Endodermal cell (in vitro differentiated cells): ENCODE results near the gene ADCY3. TPM values are rescaled to one million over a fixed set of nuclear protein-coding genes. Genes with fewer than 3 reads are reported as not detected.

Experiments used
- DNase-seq: peaks from one replicate; pipeline ENCODE4 v3.0.0-alpha.2; 2017
- H3K27ac ChIP-seq: 2 replicates; pipeline ENCODE4 v1.5.1; 2013; ENCODE audit warnings: mild to moderate bottlenecking, low read depth, low read length, moderate library complexity
- H3K27me3 ChIP-seq: 2 replicates; pipeline ENCODE4 v1.6.1; 2013; ENCODE audit warnings: mild to moderate bottlenecking, low read length, moderate library complexity; ENCODE audit not compliant: insufficient read depth, control insufficient read depth, poor library complexity, severe bottlenecking
- H3K36me3 ChIP-seq: 2 replicates; pipeline ENCODE4 v1.7.0; 2013; ENCODE audit warnings: mild to moderate bottlenecking, low read length, moderate library complexity; ENCODE audit not compliant: control insufficient read depth, insufficient read depth
- H3K4me1 ChIP-seq: one replicate; pipeline ENCODE4 v1.7.0; 2013; ENCODE audit warnings: low read length; ENCODE audit not compliant: control insufficient read depth, insufficient read depth
- H3K4me3 ChIP-seq: 2 replicates; pipeline ENCODE4 v1.5.1; 2013; ENCODE audit warnings: mild to moderate bottlenecking, low read length, moderate library complexity
- H3K9ac ChIP-seq: 2 replicates; pipeline ENCODE4 v1.6.1; 2013; ENCODE audit warnings: mild to moderate bottlenecking, low read length, moderate library complexity; ENCODE audit not compliant: poor library complexity, severe bottlenecking; ENCODE audit errors: extremely low read depth
- H3K9me3 ChIP-seq: 2 replicates; pipeline ENCODE4 v1.6.1; 2013; ENCODE audit warnings: mild to moderate bottlenecking, low read length, moderate library complexity; ENCODE audit not compliant: control insufficient read depth
- H3K27ac Mint-ChIP-seq: 2 replicates; pipeline ENCODE4 v1.8.0; 2020; ENCODE audit warnings: mixed read lengths
- H3K27me3 Mint-ChIP-seq: 2 replicates; pipeline ENCODE4 v1.8.0; 2021; ENCODE audit warnings: mild to moderate bottlenecking, mixed read lengths; ENCODE audit not compliant: insufficient read depth
- H3K36me3 Mint-ChIP-seq: 2 replicates; pipeline ENCODE4 v1.8.0; 2020; ENCODE audit warnings: low read depth, mixed read lengths
- H3K4me1 Mint-ChIP-seq: 2 replicates; pipeline ENCODE4 v1.8.0; 2020; ENCODE audit warnings: mixed read lengths
- H3K4me3 Mint-ChIP-seq: 2 replicates; pipeline ENCODE4 v1.8.0; 2020; ENCODE audit warnings: mild to moderate bottlenecking, moderate library complexity, mixed read lengths
- H3K9me3 Mint-ChIP-seq: 2 replicates; pipeline ENCODE4 v1.8.0; 2020; ENCODE audit warnings: mild to moderate bottlenecking, mixed read lengths
- CTCF ChIP-seq: fragments of 200-600 bp; sonication (generic); conservative IDR thresholded peaks from 2 replicates; pipeline ENCODE4 v1.5.0; 2021; ENCODE audit warnings: antibody characterized with exemption, mild to moderate bottlenecking
- WGBS, 2 experiments: methylation state at CpG; one replicate each; pipeline versions ENCODE4 v1.1.5 to v1.1.7; 2013; ENCODE audit warnings: missing lambda C conversion rate in 2 of 2, mixed read lengths in 1 of 2; ENCODE audit not compliant: insufficient coverage in 1 of 2, insufficient read length in 1 of 2; 5-methylcytosine and 5-hydroxymethylcytosine counted together
- total RNA-seq, 2 donors: library from RNA; stranded (reverse); fragmentation: NEBNext Ultra II Directional in 1 of 2; extraction: Animal tissue kit (Norgen Biotek cat#: 25700) in 1 of 2; gene quantifications; 2 replicates in 1 of 2; 3 replicates in 1 of 2; pipeline ENCODE4 v1.2.1, GENCODE V29; 2021

ADCY3 gene
- total RNA-seq, 2 donors from 2014 or later = 29.8 to 41.2 TPM

- H3K9me3 ChIP-seq = no peaks in the 10 kb centered on the region
- H3K27ac ChIP-seq = no peak overlapping the region
- Mint-ChIP-seq H3K27me3 (no peaks in the 10 kb centered on the region), H3K4me3 (no peak overlapping the region), H3K9me3 (no peaks in the 10 kb centered on the region), H3K4me1 (peaks cover 4% of the 10 kb centered on the region), H3K27ac (peak overlapping the region; percentile 4), H3K36me3 (no peaks in the 10 kb centered on the region)
- H3K27me3 ChIP-seq = no peaks in the 10 kb centered on the region
- H3K4me3 ChIP-seq = no peak overlapping the region
- 91 to 93% methylated on average over 11 to 13 of the region's 13 CpGs for WGBS, 2 experiments
- no peak for DNase-seq
- TF ChIP-seq CTCF = no peak
- H3K9ac ChIP-seq = no peak overlapping the region
- no peaks in the 10 kb centered on the region for H3K36me3 ChIP-seq
- H3K4me1 ChIP-seq = no peaks in the 10 kb centered on the region
These were observed 33.9 kb downstream of the ADCY3 start for GRCh38 chr2:24886126-24886501.

GRCh38 chr2:24885221-24886125 is 34.6 kb downstream of the ADCY3 start:
- Mint-ChIP-seq H3K36me3 (no peaks in the 10 kb centered on the region), H3K4me3 (no peak overlapping the region), H3K27me3 (no peaks in the 10 kb centered on the region), H3K27ac (no peak overlapping the region), H3K9me3 (no peaks in the 10 kb centered on the region), H3K4me1 (peaks cover 4% of the 10 kb centered on the region)
- Histone ChIP-seq H3K4me1 (no peaks in the 10 kb centered on the region), H3K4me3 (no peak overlapping the region), H3K27me3 (no peaks in the 10 kb centered on the region), H3K27ac (no peak overlapping the region), H3K9ac (no peak overlapping the region), H3K9me3 (no peaks in the 10 kb centered on the region), H3K36me3 (no peaks in the 10 kb centered on the region)
- DNase-seq = peak; percentile 36
- no peak for TF ChIP-seq CTCF
- WGBS, 2 experiments = 93 to 98% methylated on average over 10 to 11 of the region's 11 CpGs

GRCh38 chr2:24883946-24884345 is 36.1 kb downstream of the ADCY3 start:
- Histone ChIP-seq H3K27me3 (no peaks in the 10 kb centered on the region), H3K4me3 (no peak overlapping the region), H3K36me3 (no peaks in the 10 kb centered on the region), H3K9me3 (no peaks in the 10 kb centered on the region), H3K27ac (no peak overlapping the region), H3K9ac (no peak overlapping the region), H3K4me1 (no peaks in the 10 kb centered on the region)
- TF ChIP-seq CTCF = no peak
- Mint-ChIP-seq H3K9me3 (no peaks in the 10 kb centered on the region), H3K27me3 (no peaks in the 10 kb centered on the region), H3K36me3 (no peaks in the 10 kb centered on the region), H3K4me1 (peaks cover 4% of the 10 kb centered on the region), H3K27ac (no peak overlapping the region), H3K4me3 (no peak overlapping the region)
- no peak for DNase-seq
- 90 to 96% methylated on average over 2 to 4 of the region's 4 CpGs for WGBS, 2 experiments
